Measurements from ENCODE around the gene GGACT. TPM values are rescaled to one million over a fixed set of nuclear protein-coding genes. Genes with fewer than 3 reads are reported as not detected.

GGACT gene
- polyA plus RNA-seq, 3 donors: 1.7 to 8.3 (median 6.5) TPM

- H3K27me3 ChIP-seq (ENCODE audit: control insufficient read depth in 2 of 2, insufficient read depth in 2 of 2, low read length in 2 of 2): no peaks in the 10 kb centered on the region
- WGBS (ENCODE audit: insufficient coverage): 100% methylated on average over 1 of the region's 3 CpGs
- no peaks in the 10 kb centered on the region for H3K36me3 ChIP-seq (replicated peaks in 1 of 2; ENCODE audit: control insufficient read depth in 1 of 2, insufficient read depth in 2 of 2, low read length in 2 of 2)
- peaks cover 0 to 2% (median 0%) of the 10 kb centered on the region in 3 donors for H3K27me3 Mint-ChIP-seq (ENCODE audit: low read depth in 3 of 3)
- H3K27ac Mint-ChIP-seq: peak overlapping the region; percentile 64 to 94 (median 90)
- H3K36me3 Mint-ChIP-seq: peaks cover 15 to 24% of the 10 kb centered on the region in 2 donors
- no peak for TF ChIP-seq CTCF (IDR thresholded peaks at IDR 0.05)
- peaks cover 56 to 66% of the 10 kb centered on the region in 2 donors for H3K4me1 ChIP-seq (ENCODE audit: control insufficient read depth in 1 of 2, insufficient read depth in 2 of 2, low read length in 2 of 2)
- intact Hi-C loops (cut with micrococcal nuclease): no loop called here
- H3K4me3 ChIP-seq (replicated peaks in 1 of 3; ENCODE audit: low read depth in 2 of 3, low read length in 3 of 3): peak overlapping the region in 1 of 3 experiments; percentile 30
- peak overlapping the region in 1 of 2 donors; percentile 56 for H3K4me3 Mint-ChIP-seq
- peaks cover 69% of the 10 kb centered on the region for H3K4me1 Mint-ChIP-seq
- H3K9me3 ChIP-seq (replicated peaks in 1 of 2; ENCODE audit: control insufficient read depth in 1 of 2, insufficient read depth in 1 of 2, low read length in 2 of 2): no peaks in the 10 kb centered on the region
- peak overlapping the region; percentile 49 for H2AFZ ChIP-seq (ENCODE audit: insufficient read depth, low read depth, low read length, poor library complexity, severe bottlenecking)
- no peak overlapping the region for H3K9ac ChIP-seq (ENCODE audit: insufficient read depth, low read length, poor library complexity, severe bottlenecking)
- peak overlapping the region; percentile 45 for H3K4me2 ChIP-seq (replicated peaks; ENCODE audit: extremely low read depth, low read length, poor library complexity, severe bottlenecking)
- H3K27ac ChIP-seq (ENCODE audit: low read depth in 1 of 2, low read length in 2 of 2): peak overlapping the region; percentile 54 to 83
- H3K79me2 ChIP-seq (ENCODE audit: insufficient read depth, low read length): no peaks in the 10 kb centered on the region
- DNase-seq: no peak
- H3K9me3 Mint-ChIP-seq: peaks cover 0 to 2% (median 0%) of the 10 kb centered on the region in 7 donors
- no peaks in the 10 kb centered on the region for H4K20me1 ChIP-seq (ENCODE audit: insufficient read depth, low read length)
These were observed 19.9 kb upstream of the GGACT start for GRCh38 chr13:100608489-100608888.

GRCh38 chr13:100604918-100605710 lies 16.5 kb upstream of the GGACT start:
- H3K27ac Mint-ChIP-seq: peak overlapping the region; percentile 36 to 75 (median 57)
- no peaks in the 10 kb centered on the region for H3K36me3 ChIP-seq (replicated peaks in 1 of 2; ENCODE audit: control insufficient read depth in 1 of 2, insufficient read depth in 2 of 2, low read length in 2 of 2)

More at GRCh38 chr13:100604918-100605710, 16.5 kb upstream of the GGACT start:
- Histone ChIP-seq H3K4me3 (replicated peaks in 1 of 3; ENCODE audit: low read depth in 2 of 3, low read length in 3 of 3) (peak overlapping the region in 1 of 3 experiments; percentile 11), H3K9me3 (replicated peaks in 1 of 2; ENCODE audit: control insufficient read depth in 1 of 2, insufficient read depth in 1 of 2, low read length in 2 of 2) (no peaks in the 10 kb centered on the region), H3K79me2 (ENCODE audit: insufficient read depth, low read length) (no peaks in the 10 kb centered on the region), H3K9ac (ENCODE audit: insufficient read depth, low read length, poor library complexity, severe bottlenecking) (no peak overlapping the region), H3K4me1 (ENCODE audit: control insufficient read depth in 1 of 2, insufficient read depth in 2 of 2, low read length in 2 of 2) (peaks cover 45 to 52% of the 10 kb centered on the region in 2 donors), H3K27ac (ENCODE audit: low read depth in 1 of 2, low read length in 2 of 2) (peak overlapping the region in 1 of 2 donors; percentile 69), H4K20me1 (ENCODE audit: insufficient read depth, low read length) (no peaks in the 10 kb centered on the region), H2AFZ (ENCODE audit: insufficient read depth, low read depth, low read length, poor library complexity, severe bottlenecking) (peak overlapping the region; percentile 43), H3K27me3 (ENCODE audit: control insufficient read depth in 2 of 2, insufficient read depth in 2 of 2, low read length in 2 of 2) (no peaks in the 10 kb centered on the region), H3K4me2 (replicated peaks; ENCODE audit: extremely low read depth, low read length, poor library complexity, severe bottlenecking) (peak overlapping the region; percentile 38)
- Mint-ChIP-seq H3K9me3 (no peaks in the 10 kb centered on the region), H3K4me3 (no peak overlapping the region), H3K4me1 (peaks cover 61% of the 10 kb centered on the region), H3K27me3 (ENCODE audit: low read depth in 3 of 3) (no peaks in the 10 kb centered on the region), H3K36me3 (peaks cover 14 to 21% of the 10 kb centered on the region in 2 donors)
- TF ChIP-seq CTCF (IDR thresholded peaks at IDR 0.05): no peak
- DNase-seq: peak; percentile 21 to 42 (median 24)
- intact Hi-C loops (cut with micrococcal nuclease): no loop called here
- no CpG with 5 or more reads among the region's 5 CpGs for WGBS (ENCODE audit: insufficient coverage)

All from CD14-positive monocyte (primary cell).